ENCODE measurements around the gene C9orf78. TPM values are rescaled to one million over a fixed set of nuclear protein-coding genes. Genes with fewer than 3 reads are reported as not detected.
"Not testable (repeated sequence)": the region's sequence is repeated elsewhere in the genome, so short reads cannot be mapped to it uniquely, and the experiment has no call there.

The C9orf78 gene
- polyA plus RNA-seq, 1 donor from 2014 or later: 119 TPM

DNA sequence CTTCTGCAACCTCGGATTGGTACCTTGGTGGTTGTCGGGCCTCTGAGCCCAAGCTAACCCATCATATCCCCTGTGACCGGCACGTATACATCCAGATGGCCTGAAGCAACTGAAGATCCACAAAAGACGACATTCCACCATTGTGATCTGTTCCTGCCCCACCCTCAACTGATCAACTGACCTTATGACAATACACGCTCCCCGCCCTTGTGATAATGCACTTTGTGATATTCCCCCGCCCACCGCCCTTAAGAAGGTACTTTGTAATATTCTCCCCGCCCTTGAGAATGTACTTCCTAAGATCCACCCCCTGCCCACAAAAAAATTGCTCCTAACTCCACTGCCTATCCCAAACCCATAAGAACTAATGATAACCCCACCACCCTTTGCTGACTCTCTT lies 48.6 kb downstream of the C9orf78 start:
- peaks cover 0 to 7% (median 5%) of the 10 kb centered on the region in 3 donors for H3K4me1 Mint-ChIP-seq
- peaks cover 15% of the 10 kb centered on the region for H3K27me3 Mint-ChIP-seq
- no peak overlapping the region for H3K27ac Mint-ChIP-seq
- H3K9me3 Mint-ChIP-seq: no peaks in the 10 kb centered on the region
- no peak overlapping the region for H3K4me3 Mint-ChIP-seq
- H3K36me3 Mint-ChIP-seq: no peaks in the 10 kb centered on the region

GRCh38 chr9:129785866-129786265 lies 49.2 kb downstream of the C9orf78 start:
- Mint-ChIP-seq H3K9me3 (no peaks in the 10 kb centered on the region), H3K4me3 (no peak overlapping the region), H3K27me3 (peaks cover 13% of the 10 kb centered on the region), H3K36me3 (no peaks in the 10 kb centered on the region), H3K4me1 (peaks cover 0 to 7% (median 5%) of the 10 kb centered on the region in 3 donors), H3K27ac (no peak overlapping the region)

- H3K36me3 Mint-ChIP-seq, H3K27ac Mint-ChIP-seq, H3K9me3 Mint-ChIP-seq, H3K4me3 Mint-ChIP-seq, H3K4me1 Mint-ChIP-seq: not testable (repeated sequence)
- H3K27me3 Mint-ChIP-seq: peaks cover 13% of the 10 kb centered on the region
These were observed 50.1 kb downstream of the C9orf78 start for GRCh38 chr9:129784970-129785369.

- no peak overlapping the region for H3K4me3 Mint-ChIP-seq
- no peak overlapping the region for H3K27ac Mint-ChIP-seq
- H3K4me1 Mint-ChIP-seq: peaks cover 0 to 3% (median 0%) of the 10 kb centered on the region in 3 donors
- no peaks in the 10 kb centered on the region for H3K9me3 Mint-ChIP-seq
- H3K27me3 Mint-ChIP-seq: peaks cover 6% of the 10 kb centered on the region
- no peaks in the 10 kb centered on the region for H3K36me3 Mint-ChIP-seq
These were observed 51.3 kb downstream of the C9orf78 start for GRCh38 chr9:129783516-129784361.

GRCh38 chr9:129781981-129782380 lies 53.1 kb downstream of the C9orf78 start:
- peaks cover 11% of the 10 kb centered on the region for H3K27me3 Mint-ChIP-seq
- H3K4me1 Mint-ChIP-seq: peaks cover 0 to 3% (median 2%) of the 10 kb centered on the region in 3 donors

DNA sequence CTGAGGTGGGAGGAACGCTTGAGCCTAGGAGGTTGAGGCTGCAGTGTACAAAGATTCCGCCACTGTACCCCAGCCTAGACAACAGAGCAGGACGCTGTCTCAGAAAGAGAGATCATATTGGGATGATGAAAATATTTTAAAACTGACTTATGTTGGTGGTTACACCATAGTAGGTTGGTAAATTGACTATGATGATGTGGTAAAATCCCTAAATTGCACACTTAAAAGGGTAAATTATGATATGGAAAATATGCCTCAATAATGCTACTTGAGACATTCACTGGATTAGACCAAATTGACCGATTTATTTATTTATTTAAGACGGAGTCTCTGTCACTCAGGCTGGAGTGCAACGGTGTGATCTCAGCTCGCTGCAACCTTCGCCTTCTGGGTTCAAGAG lies 53.9 kb downstream of the C9orf78 start:
- Mint-ChIP-seq H3K9me3 (no peaks in the 10 kb centered on the region), H3K27ac (no peak overlapping the region), H3K36me3 (no peaks in the 10 kb centered on the region), H3K4me1 (peaks cover 0 to 3% (median 2%) of the 10 kb centered on the region in 3 donors), H3K4me3 (no peak overlapping the region), H3K27me3 (peaks cover 18% of the 10 kb centered on the region)

More at GRCh38 chr9:129781981-129782380, 53.1 kb downstream of the C9orf78 start:
- Mint-ChIP-seq H3K4me3 (no peak overlapping the region), H3K9me3 (no peaks in the 10 kb centered on the region), H3K36me3 (no peaks in the 10 kb centered on the region), H3K27ac (no peak overlapping the region)

- Mint-ChIP-seq H3K27me3 (peaks cover 23% of the 10 kb centered on the region), H3K36me3 (no peaks in the 10 kb centered on the region), H3K4me3 (no peak overlapping the region), H3K9me3 (no peaks in the 10 kb centered on the region), H3K27ac (no peak overlapping the region), H3K4me1 (peaks cover 0 to 3% (median 2%) of the 10 kb centered on the region in 3 donors)
These were observed 55.4 kb downstream of the C9orf78 start for GRCh38 chr9:129779560-129780190.

- Mint-ChIP-seq H3K27me3 (peaks cover 20% of the 10 kb centered on the region), H3K9me3 (no peaks in the 10 kb centered on the region), H3K4me3 (no peak overlapping the region), H3K4me1 (peaks cover 0 to 2% (median 0%) of the 10 kb centered on the region in 3 donors), H3K36me3 (no peaks in the 10 kb centered on the region), H3K27ac (no peak overlapping the region)
These were observed 56.6 kb downstream of the C9orf78 start for GRCh38 chr9:129778469-129778868.

- peaks cover 22% of the 10 kb centered on the region for H3K27me3 Mint-ChIP-seq
- no peaks in the 10 kb centered on the region for H3K9me3 Mint-ChIP-seq
- no peak overlapping the region for H3K4me3 Mint-ChIP-seq
- H3K4me1 Mint-ChIP-seq: peaks cover 0 to 2% (median 0%) of the 10 kb centered on the region in 3 donors
- H3K27ac Mint-ChIP-seq: no peak overlapping the region
- no peaks in the 10 kb centered on the region for H3K36me3 Mint-ChIP-seq
These were observed 57.3 kb downstream of the C9orf78 start for GRCh38 chr9:129777769-129778130.

Other genes with a start within 250 kb of the C9orf78 start
- gene C9orf50, start 214.2 kb downstream of the C9orf78 start, polyA plus RNA-seq: not detected
- 55.4 TPM for gene NTMT1, start 209.1 kb downstream of the C9orf78 start, polyA plus RNA-seq
- gene ASB6, start 193.1 kb downstream of the C9orf78 start, polyA plus RNA-seq: 27.2 TPM
- gene PRRX2, start 169.6 kb downstream of the C9orf78 start, polyA plus RNA-seq: not detected
- gene PTGES, start 82.2 kb downstream of the C9orf78 start, polyA plus RNA-seq: not detected
- gene TOR1B, start 32.1 kb downstream of the C9orf78 start, polyA plus RNA-seq: 20.8 TPM
- gene TOR1A, start 11.1 kb downstream of the C9orf78 start, polyA plus RNA-seq: 56.8 TPM
- 24.5 TPM for gene USP20, start 183 bp upstream of the C9orf78 start, polyA plus RNA-seq
- 173 TPM for gene FNBP1, start 207.9 kb upstream of the C9orf78 start, polyA plus RNA-seq
- 2.1 TPM for gene GPR107, start 218.6 kb upstream of the C9orf78 start, polyA plus RNA-seq

All from IgD-negative memory B cell (primary cell).